B cell (primary cell): ENCODE measurements around the gene GCNT2.

ENCODE experiments used
- EZH2 ChIP-seq: IDR thresholded peaks from 2 replicates; pipeline ENCODE4 v1.6.1; 2012; ENCODE audit warnings: borderline replicate concordance, low read depth, mild to moderate bottlenecking, moderate library complexity, low read length; ENCODE audit not compliant: insufficient read depth, poor library complexity, severe bottlenecking
- TF ChIP-seq, protein P1 (sequence below): fragments of 200-600 bp; IDR thresholded peaks from one replicate; pipeline ENCODE4 v1.8.0; 2022; ENCODE audit warnings: antibody characterized with exemption, mild to moderate bottlenecking

DNA sequence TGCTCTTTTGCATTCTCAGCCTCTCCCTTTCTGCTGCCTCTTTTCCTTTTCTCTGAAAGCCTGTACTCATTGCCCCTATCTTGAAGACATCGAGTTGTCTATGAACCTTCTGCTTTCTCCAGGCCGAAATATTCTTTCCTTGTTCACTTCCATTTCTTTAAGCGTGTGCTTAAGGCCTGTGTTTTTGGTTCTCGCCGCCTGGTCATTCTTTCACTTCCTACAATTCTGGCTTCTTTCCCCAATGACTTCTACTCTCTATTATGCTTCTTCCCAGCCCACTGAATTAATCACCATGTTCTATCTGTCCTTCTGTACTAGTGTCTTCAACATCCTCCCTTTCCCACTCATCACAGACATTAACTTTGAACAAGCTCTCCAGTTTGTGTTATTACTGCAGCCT is 103.7 kb downstream of the GCNT2 start:
- TF ChIP-seq, protein P1, sequence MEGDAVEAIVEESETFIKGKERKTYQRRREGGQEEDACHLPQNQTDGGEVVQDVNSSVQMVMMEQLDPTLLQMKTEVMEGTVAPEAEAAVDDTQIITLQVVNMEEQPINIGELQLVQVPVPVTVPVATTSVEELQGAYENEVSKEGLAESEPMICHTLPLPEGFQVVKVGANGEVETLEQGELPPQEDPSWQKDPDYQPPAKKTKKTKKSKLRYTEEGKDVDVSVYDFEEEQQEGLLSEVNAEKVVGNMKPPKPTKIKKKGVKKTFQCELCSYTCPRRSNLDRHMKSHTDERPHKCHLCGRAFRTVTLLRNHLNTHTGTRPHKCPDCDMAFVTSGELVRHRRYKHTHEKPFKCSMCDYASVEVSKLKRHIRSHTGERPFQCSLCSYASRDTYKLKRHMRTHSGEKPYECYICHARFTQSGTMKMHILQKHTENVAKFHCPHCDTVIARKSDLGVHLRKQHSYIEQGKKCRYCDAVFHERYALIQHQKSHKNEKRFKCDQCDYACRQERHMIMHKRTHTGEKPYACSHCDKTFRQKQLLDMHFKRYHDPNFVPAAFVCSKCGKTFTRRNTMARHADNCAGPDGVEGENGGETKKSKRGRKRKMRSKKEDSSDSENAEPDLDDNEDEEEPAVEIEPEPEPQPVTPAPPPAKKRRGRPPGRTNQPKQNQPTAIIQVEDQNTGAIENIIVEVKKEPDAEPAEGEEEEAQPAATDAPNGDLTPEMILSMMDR, result no peak
- TF ChIP-seq EZH2, result no peak
